Measurements from ENCODE around the gene SLC45A2.
"Not testable (repeated sequence)": the region's sequence is repeated elsewhere in the genome, so short reads cannot be mapped to it uniquely, and the experiment has no call there.

SLC45A2 gene, protein sequence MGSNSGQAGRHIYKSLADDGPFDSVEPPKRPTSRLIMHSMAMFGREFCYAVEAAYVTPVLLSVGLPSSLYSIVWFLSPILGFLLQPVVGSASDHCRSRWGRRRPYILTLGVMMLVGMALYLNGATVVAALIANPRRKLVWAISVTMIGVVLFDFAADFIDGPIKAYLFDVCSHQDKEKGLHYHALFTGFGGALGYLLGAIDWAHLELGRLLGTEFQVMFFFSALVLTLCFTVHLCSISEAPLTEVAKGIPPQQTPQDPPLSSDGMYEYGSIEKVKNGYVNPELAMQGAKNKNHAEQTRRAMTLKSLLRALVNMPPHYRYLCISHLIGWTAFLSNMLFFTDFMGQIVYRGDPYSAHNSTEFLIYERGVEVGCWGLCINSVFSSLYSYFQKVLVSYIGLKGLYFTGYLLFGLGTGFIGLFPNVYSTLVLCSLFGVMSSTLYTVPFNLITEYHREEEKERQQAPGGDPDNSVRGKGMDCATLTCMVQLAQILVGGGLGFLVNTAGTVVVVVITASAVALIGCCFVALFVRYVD

DNA sequence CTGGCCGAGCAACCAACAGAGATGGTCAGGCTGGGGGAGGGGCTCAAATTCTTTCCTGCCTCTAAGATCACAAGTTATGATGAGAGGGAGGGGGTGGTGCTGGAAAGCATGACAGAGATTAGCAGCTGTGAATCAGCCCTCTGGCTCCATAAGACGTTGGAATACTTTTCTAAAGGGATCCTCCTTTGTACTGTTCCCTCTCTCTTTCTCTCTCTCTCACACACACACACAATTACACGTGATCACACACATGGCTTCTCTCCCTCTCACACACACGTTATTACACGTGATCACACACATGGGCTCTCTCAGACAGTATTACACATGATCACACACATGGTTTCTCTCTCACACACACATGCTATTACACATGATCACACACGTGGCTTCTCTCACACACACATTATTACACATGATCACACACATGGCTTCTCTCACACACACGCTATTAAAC, at the start of gene SLC45A2:
Gene SLC45A2 (minus strand): TSS at position 23 of the 454 bp plus-strand sequence. CDS start 110 bp downstream, outside the sequence.
- DNase-seq (ENCODE audit: extremely low read depth, low read depth) = no peak
- TF ChIP-seq, protein P1, sequence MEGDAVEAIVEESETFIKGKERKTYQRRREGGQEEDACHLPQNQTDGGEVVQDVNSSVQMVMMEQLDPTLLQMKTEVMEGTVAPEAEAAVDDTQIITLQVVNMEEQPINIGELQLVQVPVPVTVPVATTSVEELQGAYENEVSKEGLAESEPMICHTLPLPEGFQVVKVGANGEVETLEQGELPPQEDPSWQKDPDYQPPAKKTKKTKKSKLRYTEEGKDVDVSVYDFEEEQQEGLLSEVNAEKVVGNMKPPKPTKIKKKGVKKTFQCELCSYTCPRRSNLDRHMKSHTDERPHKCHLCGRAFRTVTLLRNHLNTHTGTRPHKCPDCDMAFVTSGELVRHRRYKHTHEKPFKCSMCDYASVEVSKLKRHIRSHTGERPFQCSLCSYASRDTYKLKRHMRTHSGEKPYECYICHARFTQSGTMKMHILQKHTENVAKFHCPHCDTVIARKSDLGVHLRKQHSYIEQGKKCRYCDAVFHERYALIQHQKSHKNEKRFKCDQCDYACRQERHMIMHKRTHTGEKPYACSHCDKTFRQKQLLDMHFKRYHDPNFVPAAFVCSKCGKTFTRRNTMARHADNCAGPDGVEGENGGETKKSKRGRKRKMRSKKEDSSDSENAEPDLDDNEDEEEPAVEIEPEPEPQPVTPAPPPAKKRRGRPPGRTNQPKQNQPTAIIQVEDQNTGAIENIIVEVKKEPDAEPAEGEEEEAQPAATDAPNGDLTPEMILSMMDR (IDR thresholded peaks at IDR 0.05; ENCODE audit: low read depth, low read length, missing control alignments) = no peak
- no peak within 1 kb of the TSS for H3K4me3 ChIP-seq (replicated peaks; ENCODE audit: low read depth, low read length)

DNA sequence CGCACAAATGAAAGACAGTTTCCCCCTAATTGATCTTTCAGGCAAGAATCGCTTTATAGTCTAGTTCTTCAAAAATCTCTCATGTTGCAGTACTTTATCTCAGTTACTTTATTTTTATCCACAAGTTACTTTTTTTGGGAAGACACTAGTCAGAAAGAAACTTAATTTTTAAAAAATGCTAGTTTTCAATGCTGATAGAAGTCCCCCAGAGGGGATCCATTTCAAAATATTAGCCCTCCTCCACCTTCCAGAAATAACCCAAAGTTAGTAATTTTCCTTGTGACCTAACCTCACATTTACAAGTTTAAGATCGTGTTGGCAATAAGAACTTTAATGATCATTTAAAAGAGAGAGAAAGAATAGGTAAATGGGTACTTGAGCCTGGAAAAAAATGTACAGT, 47.5 kb upstream of the SLC45A2 start:
- DNase-seq (ENCODE audit: extremely low read depth, low read depth) = no peak
- TF ChIP-seq, protein P1 (IDR thresholded peaks at IDR 0.05; ENCODE audit: low read depth, low read length, missing control alignments) = no peak
- no peak overlapping the region for H3K4me3 ChIP-seq (replicated peaks; ENCODE audit: low read depth, low read length)

DNA sequence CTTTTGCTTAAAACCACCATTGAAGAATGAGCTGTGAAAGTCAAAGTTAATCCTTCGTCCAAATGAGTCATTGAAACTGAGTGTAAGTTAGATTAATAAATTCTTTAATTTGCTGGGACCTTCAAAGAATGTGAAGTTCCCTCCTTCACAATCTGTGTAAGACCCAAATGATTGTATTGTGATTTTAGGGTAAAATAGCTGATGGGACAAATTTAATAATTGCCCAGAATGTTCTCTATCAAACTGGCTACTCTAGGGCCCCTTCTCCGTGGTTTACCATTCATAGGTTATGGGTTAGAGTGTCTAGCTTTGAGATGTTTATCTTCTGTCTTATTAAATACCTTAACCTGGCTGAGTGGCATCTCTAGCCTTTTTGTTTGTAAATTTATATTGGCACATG, 46.6 kb upstream of the SLC45A2 start:
- no peak for DNase-seq (ENCODE audit: extremely low read depth, low read depth)
- no peak overlapping the region for H3K4me3 ChIP-seq (replicated peaks; ENCODE audit: low read depth, low read length)
- TF ChIP-seq, protein P1 (IDR thresholded peaks at IDR 0.05; ENCODE audit: low read depth, low read length, missing control alignments) = no peak

- H3K4me3 ChIP-seq (replicated peaks; ENCODE audit: low read depth, low read length); DNase-seq (ENCODE audit: extremely low read depth, low read depth): not testable (repeated sequence)
Observed at GRCh38 chr5:34030585-34030984, 46.1 kb upstream of the SLC45A2 start.

GRCh38 chr5:34030048-34030447, 45.6 kb upstream of the SLC45A2 start:
- no peak for DNase-seq (ENCODE audit: extremely low read depth, low read depth)
- TF ChIP-seq, protein P1 (IDR thresholded peaks at IDR 0.05; ENCODE audit: low read depth, low read length, missing control alignments) = no peak
- H3K4me3 ChIP-seq (replicated peaks; ENCODE audit: low read depth, low read length) = no peak overlapping the region

DNA sequence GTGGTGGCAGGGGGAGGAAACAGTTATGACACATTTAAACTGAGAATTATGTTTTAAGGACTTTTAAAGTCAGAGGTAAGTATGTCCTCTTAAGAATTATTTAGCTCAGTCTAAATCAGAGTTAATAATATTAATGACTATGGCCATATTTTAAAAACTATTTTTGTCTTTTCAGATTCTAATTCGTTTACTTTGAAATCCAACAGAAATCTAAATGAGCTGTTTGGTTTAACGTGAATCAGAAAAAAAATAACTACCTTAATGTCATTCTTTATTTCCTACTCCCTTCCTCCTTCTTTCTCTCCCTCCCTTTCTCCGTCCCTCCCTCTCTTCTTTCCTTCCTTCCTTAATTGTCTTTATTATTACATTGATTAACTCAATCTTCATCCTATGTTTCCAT, 43.9 kb upstream of the SLC45A2 start:
- no peak overlapping the region for H3K4me3 ChIP-seq (replicated peaks; ENCODE audit: low read depth, low read length)
- DNase-seq (ENCODE audit: extremely low read depth, low read depth) = no peak
- TF ChIP-seq, protein P1 (IDR thresholded peaks at IDR 0.05; ENCODE audit: low read depth, low read length, missing control alignments) = no peak

- TF ChIP-seq, protein P1 (IDR thresholded peaks at IDR 0.05; ENCODE audit: low read depth, low read length, missing control alignments) = no peak
Observed at GRCh38 chr5:34026089-34026761, 41.7 kb upstream of the SLC45A2 start.

More at GRCh38 chr5:34026089-34026761, 41.7 kb upstream of the SLC45A2 start:
- H3K4me3 ChIP-seq (replicated peaks; ENCODE audit: low read depth, low read length) = no peak overlapping the region
- DNase-seq (ENCODE audit: extremely low read depth, low read depth) = no peak
